Measurements from ENCODE around the gene ARHGEF28.

Gene ARHGEF28

DNA sequence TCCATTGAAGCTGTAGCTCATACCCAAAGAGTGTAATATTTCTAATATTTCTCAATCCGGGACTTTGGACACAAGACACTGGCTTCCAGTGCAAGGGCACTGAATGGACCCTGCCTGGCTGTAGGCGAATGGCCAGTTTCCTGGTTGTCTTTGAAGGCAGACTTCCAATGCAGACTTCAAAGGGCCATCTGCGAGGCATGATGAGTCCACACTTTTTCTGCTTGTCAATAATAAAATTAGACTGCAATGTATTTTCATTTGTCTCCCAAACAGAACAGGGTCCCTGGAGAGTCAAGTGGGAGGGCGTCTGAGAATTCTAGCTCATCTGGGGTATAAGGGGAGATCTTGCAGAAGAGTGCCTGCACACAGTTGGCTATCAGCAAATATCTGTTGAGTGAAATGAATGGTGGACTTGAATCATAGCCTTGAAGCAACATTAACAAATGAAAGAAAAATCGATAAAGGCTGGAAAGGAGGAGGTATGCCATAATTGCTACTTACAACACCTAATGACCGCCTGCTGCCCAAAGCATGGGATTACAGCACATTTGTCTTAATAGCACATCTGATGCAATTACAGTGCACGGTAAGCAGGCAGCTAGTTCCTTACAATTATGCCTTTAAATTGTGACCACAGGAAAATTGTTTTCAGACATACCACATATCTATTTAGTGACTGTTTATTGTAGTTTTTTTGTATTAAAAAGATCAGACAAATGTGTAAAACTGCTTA, 137.5 kb downstream of the ARHGEF28 start:
- Histone ChIP-seq H3K79me2 (ENCODE audit: control insufficient read depth, insufficient read depth, low read length, poor library complexity) (no peaks in the 10 kb centered on the region), H3K4me1 (ENCODE audit: control insufficient read depth in 1 of 2, insufficient read depth in 2 of 2, low read length in 2 of 2) (no peaks in the 10 kb centered on the region), H3K79me1 (ENCODE audit: low read length) (no peaks in the 10 kb centered on the region), H4K12ac (ENCODE audit: low read depth, low read length) (no peak overlapping the region), H4K8ac (ENCODE audit: low read depth, low read length) (no peak overlapping the region), H3K9ac (ENCODE audit: low read length) (no peak overlapping the region), H3K36me3 (ENCODE audit: control insufficient read depth in 1 of 2, insufficient read depth in 2 of 2, low read length in 2 of 2) (no peaks in the 10 kb centered on the region), H3K14ac (ENCODE audit: low read length) (no peak overlapping the region), H3K9me3 (ENCODE audit: insufficient read depth, low read depth, low read length) (peaks cover 4% of the 10 kb centered on the region), H2AFZ (ENCODE audit: insufficient read depth, low read length, poor library complexity) (no peak overlapping the region), H2BK120ac (ENCODE audit: insufficient read depth, low read length, poor library complexity) (no peak overlapping the region), H3K4ac (ENCODE audit: low read depth, low read length) (no peak overlapping the region), H3K27ac (ENCODE audit: low read depth, low read length) (no peak overlapping the region), H2BK12ac (ENCODE audit: low read length) (no peak overlapping the region), H3K23ac (ENCODE audit: low read length) (no peak overlapping the region), H3K4me2 (ENCODE audit: low read length) (no peak overlapping the region), H3K27me3 (ENCODE audit: insufficient read depth, low read length) (no peaks in the 10 kb centered on the region), H3K18ac (ENCODE audit: low read length) (no peak overlapping the region), H3K4me3 (ENCODE audit: low read depth, low read length) (no peak overlapping the region), H4K91ac (ENCODE audit: low read depth, low read length) (no peak overlapping the region), H2BK5ac (ENCODE audit: low read depth, low read length, poor library complexity) (no peak overlapping the region), H2AK5ac (ENCODE audit: low read length) (no peak overlapping the region)
- no CpG with 5 or more reads among the region's 7 CpGs for WGBS (ENCODE audit: extremely low coverage, insufficient coverage, insufficient read length)
- DNase-seq: peak in 1 of 2 donors; percentile 39

DNA sequence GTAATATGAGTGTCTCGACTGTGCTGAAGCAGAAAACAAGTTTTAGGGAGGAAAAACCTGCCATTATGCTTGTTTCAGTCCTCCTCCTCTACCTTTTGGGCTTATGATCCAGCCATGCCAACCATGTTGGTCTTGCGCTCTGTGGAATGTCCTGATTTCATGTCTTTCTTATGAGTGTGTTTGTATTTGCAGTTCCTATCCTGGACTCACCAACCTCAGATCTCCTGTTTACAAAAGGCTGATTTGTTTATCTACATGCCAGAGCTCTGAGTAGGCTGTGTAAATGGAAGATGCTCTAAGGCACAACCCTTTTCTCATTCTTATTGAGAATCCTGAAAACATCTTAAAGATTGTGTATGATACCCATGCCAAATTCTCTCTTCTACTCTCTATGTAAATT, 138.6 kb downstream of the ARHGEF28 start:
- Histone ChIP-seq H4K8ac (ENCODE audit: low read depth, low read length) (no peak overlapping the region), H3K79me2 (ENCODE audit: control insufficient read depth, insufficient read depth, low read length, poor library complexity) (no peaks in the 10 kb centered on the region), H4K91ac (ENCODE audit: low read depth, low read length) (no peak overlapping the region), H3K18ac (ENCODE audit: low read length) (no peak overlapping the region), H3K23ac (ENCODE audit: low read length) (no peak overlapping the region), H3K4me3 (ENCODE audit: low read depth, low read length) (no peak overlapping the region), H2AK5ac (ENCODE audit: low read length) (no peak overlapping the region), H3K27me3 (ENCODE audit: insufficient read depth, low read length) (no peaks in the 10 kb centered on the region), H2BK120ac (ENCODE audit: insufficient read depth, low read length, poor library complexity) (no peak overlapping the region), H3K4me1 (ENCODE audit: control insufficient read depth in 1 of 2, insufficient read depth in 2 of 2, low read length in 2 of 2) (no peaks in the 10 kb centered on the region), H2BK5ac (ENCODE audit: low read depth, low read length, poor library complexity) (no peak overlapping the region), H3K4me2 (ENCODE audit: low read length) (no peak overlapping the region), H4K12ac (ENCODE audit: low read depth, low read length) (no peak overlapping the region), H3K27ac (ENCODE audit: low read depth, low read length) (no peak overlapping the region), H2BK12ac (ENCODE audit: low read length) (no peak overlapping the region), H3K9ac (ENCODE audit: low read length) (no peak overlapping the region), H3K79me1 (ENCODE audit: low read length) (no peaks in the 10 kb centered on the region), H2AFZ (ENCODE audit: insufficient read depth, low read length, poor library complexity) (no peak overlapping the region), H3K4ac (ENCODE audit: low read depth, low read length) (no peak overlapping the region), H3K14ac (ENCODE audit: low read length) (no peak overlapping the region), H3K9me3 (ENCODE audit: insufficient read depth, low read depth, low read length) (peaks cover 4% of the 10 kb centered on the region), H3K36me3 (ENCODE audit: control insufficient read depth in 1 of 2, insufficient read depth in 2 of 2, low read length in 2 of 2) (no peaks in the 10 kb centered on the region)
- DNase-seq: peak; percentile 29 to 74
- WGBS (ENCODE audit: extremely low coverage, insufficient coverage, insufficient read length): no CpG with 5 or more reads among the region's 2 CpGs

DNA sequence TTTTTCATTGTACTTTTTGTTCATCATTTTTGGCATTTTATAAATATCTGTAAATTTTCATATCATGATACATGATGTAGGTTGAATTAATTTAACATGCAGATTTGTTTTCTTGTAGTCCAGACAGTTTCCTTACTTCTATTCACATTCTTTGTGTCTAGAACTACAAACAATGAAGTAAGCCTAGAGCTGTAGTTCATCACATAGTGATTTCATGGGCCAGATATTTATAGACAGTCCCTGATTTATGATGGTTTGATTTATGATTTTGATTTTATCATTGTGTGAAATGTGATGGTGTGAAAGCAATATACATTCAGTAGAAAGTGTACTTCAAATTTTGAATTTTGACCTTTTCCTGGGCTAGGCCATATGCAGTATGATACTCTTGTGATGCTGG, 139.0 kb downstream of the ARHGEF28 start:
- no peak overlapping the region for H2AK5ac ChIP-seq (ENCODE audit: low read length)
- H3K4me3 ChIP-seq (ENCODE audit: low read depth, low read length): no peak overlapping the region
- H3K36me3 ChIP-seq (ENCODE audit: control insufficient read depth in 1 of 2, insufficient read depth in 2 of 2, low read length in 2 of 2): no peaks in the 10 kb centered on the region
- no peak overlapping the region for H2BK120ac ChIP-seq (ENCODE audit: insufficient read depth, low read length, poor library complexity)
- H3K18ac ChIP-seq (ENCODE audit: low read length): no peak overlapping the region
- H3K4me2 ChIP-seq (ENCODE audit: low read length): no peak overlapping the region
- peaks cover 4% of the 10 kb centered on the region for H3K9me3 ChIP-seq (ENCODE audit: insufficient read depth, low read depth, low read length)
- no peaks in the 10 kb centered on the region for H3K79me2 ChIP-seq (ENCODE audit: control insufficient read depth, insufficient read depth, low read length, poor library complexity)
- H3K4me1 ChIP-seq (ENCODE audit: control insufficient read depth in 1 of 2, insufficient read depth in 2 of 2, low read length in 2 of 2): no peaks in the 10 kb centered on the region
- no peak overlapping the region for H4K12ac ChIP-seq (ENCODE audit: low read depth, low read length)
- no peak overlapping the region for H3K14ac ChIP-seq (ENCODE audit: low read length)
- no peak overlapping the region for H2BK5ac ChIP-seq (ENCODE audit: low read depth, low read length, poor library complexity)
- no peak overlapping the region for H2BK12ac ChIP-seq (ENCODE audit: low read length)
- no peak overlapping the region for H3K9ac ChIP-seq (ENCODE audit: low read length)
- H2AFZ ChIP-seq (ENCODE audit: insufficient read depth, low read length, poor library complexity): no peak overlapping the region
- no peak overlapping the region for H3K23ac ChIP-seq (ENCODE audit: low read length)
- H4K91ac ChIP-seq (ENCODE audit: low read depth, low read length): no peak overlapping the region
- H3K79me1 ChIP-seq (ENCODE audit: low read length): no peaks in the 10 kb centered on the region
- H4K8ac ChIP-seq (ENCODE audit: low read depth, low read length): no peak overlapping the region
- H3K27me3 ChIP-seq (ENCODE audit: insufficient read depth, low read length): no peaks in the 10 kb centered on the region
- no peak overlapping the region for H3K27ac ChIP-seq (ENCODE audit: low read depth, low read length)
- H3K4ac ChIP-seq (ENCODE audit: low read depth, low read length): no peak overlapping the region
- DNase-seq: no peak

DNA sequence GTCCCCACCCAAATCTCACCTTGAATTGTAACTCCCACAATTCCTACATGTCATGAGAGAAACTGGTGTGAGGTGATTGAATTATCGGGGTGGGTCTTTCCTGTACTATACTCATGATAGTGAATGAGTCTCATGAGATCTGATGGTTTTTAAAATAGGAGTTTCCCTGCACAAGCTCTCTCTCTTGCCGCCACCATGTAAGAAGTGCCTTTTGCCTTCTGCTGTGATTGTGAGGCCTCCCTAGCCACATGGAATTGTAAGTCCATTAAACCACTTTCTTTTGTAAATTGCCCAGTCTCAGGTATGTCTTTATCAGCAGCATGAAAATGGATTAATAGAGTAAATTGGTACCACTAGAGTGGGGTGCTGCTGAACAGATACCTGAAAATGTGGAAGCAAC, 140.9 kb downstream of the ARHGEF28 start:
- Histone ChIP-seq H4K91ac (ENCODE audit: low read depth, low read length) (no peak overlapping the region), H3K14ac (ENCODE audit: low read length) (no peak overlapping the region), H3K27ac (ENCODE audit: low read depth, low read length) (no peak overlapping the region), H3K18ac (ENCODE audit: low read length) (no peak overlapping the region), H3K4me3 (ENCODE audit: low read depth, low read length) (no peak overlapping the region), H3K27me3 (ENCODE audit: insufficient read depth, low read length) (no peaks in the 10 kb centered on the region), H2AFZ (ENCODE audit: insufficient read depth, low read length, poor library complexity) (no peak overlapping the region), H2BK5ac (ENCODE audit: low read depth, low read length, poor library complexity) (no peak overlapping the region), H3K36me3 (ENCODE audit: control insufficient read depth in 1 of 2, insufficient read depth in 2 of 2, low read length in 2 of 2) (no peaks in the 10 kb centered on the region), H3K23ac (ENCODE audit: low read length) (no peak overlapping the region), H3K4me1 (ENCODE audit: control insufficient read depth in 1 of 2, insufficient read depth in 2 of 2, low read length in 2 of 2) (no peaks in the 10 kb centered on the region), H2BK12ac (ENCODE audit: low read length) (no peak overlapping the region), H3K9ac (ENCODE audit: low read length) (no peak overlapping the region), H4K12ac (ENCODE audit: low read depth, low read length) (no peak overlapping the region), H3K4me2 (ENCODE audit: low read length) (no peak overlapping the region), H2BK120ac (ENCODE audit: insufficient read depth, low read length, poor library complexity) (no peak overlapping the region), H3K79me1 (ENCODE audit: low read length) (no peaks in the 10 kb centered on the region), H3K9me3 (ENCODE audit: insufficient read depth, low read depth, low read length) (peaks cover 4% of the 10 kb centered on the region), H4K8ac (ENCODE audit: low read depth, low read length) (no peak overlapping the region), H3K79me2 (ENCODE audit: control insufficient read depth, insufficient read depth, low read length, poor library complexity) (no peaks in the 10 kb centered on the region), H3K4ac (ENCODE audit: low read depth, low read length) (no peak overlapping the region), H2AK5ac (ENCODE audit: low read length) (no peak overlapping the region)
- no CpG with 5 or more reads among the region's 2 CpGs for WGBS (ENCODE audit: extremely low coverage, insufficient coverage, insufficient read length)
- DNase-seq: no peak

All from trophoblast cell (in vitro differentiated cells and primary cell).